Measurements from ENCODE around the gene TADA2A. TPM values are rescaled to one million over a fixed set of nuclear protein-coding genes. Genes with fewer than 3 reads are reported as not detected.

Gene TADA2A, protein sequence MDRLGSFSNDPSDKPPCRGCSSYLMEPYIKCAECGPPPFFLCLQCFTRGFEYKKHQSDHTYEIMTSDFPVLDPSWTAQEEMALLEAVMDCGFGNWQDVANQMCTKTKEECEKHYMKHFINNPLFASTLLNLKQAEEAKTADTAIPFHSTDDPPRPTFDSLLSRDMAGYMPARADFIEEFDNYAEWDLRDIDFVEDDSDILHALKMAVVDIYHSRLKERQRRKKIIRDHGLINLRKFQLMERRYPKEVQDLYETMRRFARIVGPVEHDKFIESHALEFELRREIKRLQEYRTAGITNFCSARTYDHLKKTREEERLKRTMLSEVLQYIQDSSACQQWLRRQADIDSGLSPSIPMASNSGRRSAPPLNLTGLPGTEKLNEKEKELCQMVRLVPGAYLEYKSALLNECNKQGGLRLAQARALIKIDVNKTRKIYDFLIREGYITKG
- total RNA-seq (2021) (24.6 and 25.2 TPM in 2 replicates), Bru-seq, nascent RNA (percentile 82 among the genes with signal in this experiment), BruChase-seq, experiment 1, labeled RNA remaining after a 2-hour chase (percentile 74 among the genes with signal in this experiment), BruChase-seq, experiment 2, labeled RNA remaining after a 6-hour chase (percentile 67 among the genes with signal in this experiment)
- long read RNA-seq, full-length matches to known transcripts = 4 of 9 reads
- long read RNA-seq, partial matches to known transcripts = 1 of 9 reads
- long read RNA-seq, other reads (novel, unspliced or antisense) = 4 of 9 reads

DNA sequence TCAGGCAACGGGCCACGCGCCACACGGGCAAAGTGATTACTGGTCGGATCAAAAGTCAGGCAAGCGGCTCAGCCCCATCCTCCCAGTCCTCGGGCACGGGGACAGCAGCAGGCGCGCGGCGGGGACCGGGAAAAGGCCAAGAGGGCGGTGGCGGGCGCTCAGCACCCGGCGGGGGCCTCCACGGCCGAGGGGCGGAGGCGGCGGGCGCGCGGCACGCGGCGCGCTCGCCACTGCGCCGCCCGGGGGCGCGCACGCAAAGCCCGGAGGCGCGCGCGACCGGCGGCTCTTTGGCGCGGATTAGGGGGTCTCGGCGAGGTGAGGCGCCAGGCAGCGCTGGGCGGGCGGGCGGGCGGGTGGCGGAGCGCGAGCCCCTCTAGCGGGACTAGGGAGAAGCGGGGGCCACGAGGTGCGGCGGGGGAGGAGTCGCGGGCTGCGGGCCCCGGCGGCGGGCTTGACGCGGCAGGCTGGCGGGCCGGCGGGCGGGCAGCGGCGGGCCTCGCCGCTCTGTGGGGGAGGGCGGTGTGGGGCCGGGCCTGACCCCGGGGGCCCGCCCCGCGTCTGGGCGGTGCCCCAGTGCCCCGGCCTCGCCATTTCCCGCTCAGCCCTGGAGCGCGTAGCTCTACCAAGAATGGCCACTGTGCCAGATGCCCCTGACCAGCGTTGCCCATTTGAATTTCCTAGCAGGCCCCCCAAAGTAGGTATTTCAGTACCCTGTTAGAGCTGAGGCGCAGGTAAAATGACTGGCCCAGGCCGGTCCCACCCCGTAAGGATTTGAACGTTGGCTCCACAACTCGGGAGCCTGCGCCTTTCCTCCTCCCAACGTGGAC, at the start of gene TADA2A, which contains the start of gene ACACA:
TADA2A (plus strand) TSS at position 252 of the 827 bp plus-strand sequence. CDS start 4,480 bp downstream, outside the sequence.
ACACA (minus strand) TSS at position 202 of the 827 bp plus-strand sequence. CDS start 537 bp downstream, outside the sequence.
- H3K4me2 ChIP-seq = peak within 1 kb of the TSS; percentile 99
- H3K9me3 ChIP-seq (ENCODE audit: insufficient read depth, low read depth) = no peaks in the 10 kb centered on the region
- BruUV-seq (replicated peaks) = no TSS peak
- H3K4me1 ChIP-seq (replicated peaks; ENCODE audit: insufficient read depth) = peaks cover 25% of the 10 kb centered on the region
- H4K20me1 ChIP-seq (ENCODE audit: insufficient read depth) = no peaks in the 10 kb centered on the region; the same call in 1 of the 2 replicates
- TF ChIP-seq CTCF (conservative IDR thresholded peaks at IDR 0.05) (0 out of 2 replicates have a peak, but pooled peaks have one; percentile 17), EZH2 (IDR thresholded peaks at IDR 0.05; ENCODE audit: low read depth) (no peak)
- POLR2A ChIA-PET (ENCODE audit: unreplicated experiment) = interaction anchor here (0.6 kb wide), 3 partner anchors 14 to 199 kb away, joined by 4 to 7 read pairs (median 6); no protein-coding TSS in a partner anchor
- H3K4me3 ChIP-seq = peak within 1 kb of the TSS; percentile 100
- peak; percentile 59 to 81 for DNase-seq
- peaks cover 22% of the 10 kb centered on the region for H3F3A ChIP-seq (ENCODE audit: insufficient read depth, low read depth)
- H3K79me2 ChIP-seq (ENCODE audit: low read depth) = peaks cover 69% of the 10 kb centered on the region
- no peaks in the 10 kb centered on the region for H3K27me3 ChIP-seq (ENCODE audit: insufficient read depth, low read depth)
- peak within 1 kb of the TSS; percentile 98 for H2AFZ ChIP-seq
- H3K36me3 ChIP-seq (ENCODE audit: low read depth) = peaks cover 6% of the 10 kb centered on the region; the same call in 1 of the 2 replicates
- intact Hi-C loops (cut with micrococcal nuclease; ENCODE audit: unreplicated experiment) = loop anchor here (1.0 kb wide), 1 partner anchor 82 kb away; the partner anchor contains the start of gene DUSP14
- no peaks in the 10 kb centered on the region for H3K9me2 ChIP-seq (ENCODE audit: insufficient read depth)
- CTCF ChIA-PET = interaction anchor here (0.7 to 1.6 kb wide), 2 partner anchors 33 kb away, joined by 4 to 5 read pairs; no protein-coding TSS in a partner anchor
- peak within 1 kb of the TSS; percentile 67 for H3K27ac ChIP-seq

DNA sequence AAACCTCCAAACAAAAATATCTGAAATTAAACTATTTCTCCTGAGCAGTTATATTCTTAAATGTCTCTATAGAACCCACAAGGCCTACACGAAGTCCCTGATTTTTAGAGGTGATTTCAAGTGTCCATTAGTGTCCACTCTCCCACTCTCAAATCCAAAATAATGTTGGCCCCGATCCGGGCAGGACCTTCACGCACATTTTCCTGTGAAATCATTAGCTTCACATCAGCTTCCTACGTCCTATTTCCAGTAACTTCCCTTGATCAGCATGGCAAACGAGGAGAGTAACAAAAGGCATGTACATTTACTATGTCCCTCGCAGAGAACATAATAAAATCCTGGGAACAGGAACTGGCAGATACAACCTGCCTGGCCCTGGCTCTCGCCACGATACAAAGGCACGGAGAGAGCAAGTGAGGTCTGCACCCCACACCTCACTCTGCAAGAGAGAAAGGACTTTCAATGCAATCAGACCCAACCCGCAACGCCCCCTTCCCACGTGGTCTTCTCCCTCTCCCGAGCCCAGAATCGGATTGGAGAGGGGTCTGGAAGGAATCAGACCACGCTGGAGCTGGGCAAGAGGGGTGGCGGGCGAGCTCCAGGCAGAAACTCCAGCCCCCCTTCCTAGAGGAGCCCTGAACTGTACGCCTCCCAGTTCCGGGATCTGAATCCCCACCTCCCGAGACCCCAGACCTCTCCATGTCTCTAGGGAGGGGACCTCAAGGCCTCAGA, 48.4 kb upstream of the TADA2A start:
- peak overlapping the region; percentile 97 for H3K4me3 ChIP-seq
- no peak for TF ChIP-seq CTCF (conservative IDR thresholded peaks at IDR 0.05)
- TF ChIP-seq EZH2 (IDR thresholded peaks at IDR 0.05; ENCODE audit: low read depth) = no peak
- ChIA-PET POLR2A (ENCODE audit: unreplicated experiment) (interaction anchor here (0.6 to 0.7 kb wide), 3 partner anchors 32 to 470 kb away, joined by 3 to 5 read pairs (median 3); partner anchors contain the start of gene DUSP14), CTCF (interaction anchor here (1.0 kb wide), 1 partner anchor 15 kb away, joined by 3 read pairs; no protein-coding TSS in a partner anchor)
- peak overlapping the region; percentile 81 for H2AFZ ChIP-seq
- peaks cover 51% of the 10 kb centered on the region for H3K4me1 ChIP-seq (replicated peaks; ENCODE audit: insufficient read depth)
- H3K36me3 ChIP-seq (ENCODE audit: low read depth) = peaks cover 21% of the 10 kb centered on the region
- BruUV-seq (replicated peaks) = TSS peak; percentile 50
- no peaks in the 10 kb centered on the region for H3K9me3 ChIP-seq (ENCODE audit: insufficient read depth, low read depth)
- H3K9me2 ChIP-seq (ENCODE audit: insufficient read depth) = no peaks in the 10 kb centered on the region
- peak; percentile 62 to 67 for DNase-seq
- H3F3A ChIP-seq (ENCODE audit: insufficient read depth, low read depth) = peaks cover 22% of the 10 kb centered on the region; the same call in 1 of the 2 replicates
- no peaks in the 10 kb centered on the region for H3K27me3 ChIP-seq (ENCODE audit: insufficient read depth, low read depth)
- peaks cover 56% of the 10 kb centered on the region for H3K79me2 ChIP-seq (ENCODE audit: low read depth)
- H3K4me2 ChIP-seq = peak overlapping the region; percentile 97
- peak overlapping the region; percentile 88 for H3K27ac ChIP-seq
- peaks cover 18% of the 10 kb centered on the region for H4K20me1 ChIP-seq (ENCODE audit: insufficient read depth)
- intact Hi-C loops (cut with micrococcal nuclease; ENCODE audit: unreplicated experiment) = loop anchor here (5.0 kb wide), 2 partner anchors 39 to 756 kb away; partner anchors contain the start of gene MRM1

Measured in PC-9 (cell line).